Thyroid gland (tissue), 4 donors: Measurements from ENCODE around the gene ARIH2. TPM values are rescaled to one million over a fixed set of nuclear protein-coding genes. Genes with fewer than 3 reads are reported as not detected.

Experiments used
- DNase-seq, 2 donors: peaks; one replicate each; pipeline ENCODE4 v3.0.0-alpha.2; 2019
- H3K27ac ChIP-seq, 3 donors: fragments of 200-600 bp; sonication (generic); 1 replicate in 2 of 3; 2 replicates in 1 of 3; pipeline ENCODE4 v1.5.1; 2016 to 2019; ENCODE audit warnings: mild to moderate bottlenecking in 1 of 3, moderate library complexity in 1 of 3
- H3K27me3 ChIP-seq: fragments of 200-600 bp; sonication (generic); one replicate; pipeline ENCODE4 v1.5.1; 2019
- H3K36me3 ChIP-seq, 2 donors: fragments of 200-600 bp; sonication (generic); one replicate each; pipeline ENCODE4 v1.5.1; 2016 to 2019
- H3K4me1 ChIP-seq, 2 donors: fragments of 200-600 bp; sonication (generic); one replicate each; pipeline ENCODE4 v1.5.1; 2017 to 2019
- H3K4me3 ChIP-seq, 3 donors: fragments of 200-600 bp; sonication (generic); replicated peaks in 1 of 3; 1 replicate in 2 of 3; 2 replicates in 1 of 3; pipeline ENCODE4 v1.5.1; 2016; ENCODE audit warnings: mild to moderate bottlenecking in 1 of 3
- H3K9me3 ChIP-seq: fragments of 200-600 bp; sonication (generic); one replicate; pipeline ENCODE4 v1.5.1; 2017
- CTCF ChIP-seq, 6 experiments: fragments of 200-600 bp in 3 of 6; fragments of 450-650 bp in 3 of 6; sonication (generic) in 3 of 6; IDR thresholded peaks; one replicate each; pipeline ENCODE4 v1.5.1; 2016 to 2019; ENCODE audit warnings: antibody characterized with exemption in 6 of 6, mild to moderate bottlenecking in 2 of 6, inconsistent platforms in 1 of 6, moderate library complexity in 1 of 6
- POLR2A ChIP-seq, 2 donors: fragments of 450-650 bp; IDR thresholded peaks; one replicate each; pipeline ENCODE4 v1.6.1; 2017; ENCODE audit warnings: antibody characterized with exemption in 2 of 2, mild to moderate bottlenecking in 2 of 2, moderate library complexity in 1 of 2
- WGBS, 2 donors: methylation state at CpG; one replicate each; pipeline ENCODE4 v1.1.5; 2017; 5-methylcytosine and 5-hydroxymethylcytosine counted together
- intact Hi-C: fragments of 100-400 bp; cut with DNase I; formaldehyde crosslinking; loops from one replicate; pipeline ENCODE4 v1.15.1; 2023
- total RNA-seq, 4 donors: library from RNA; depleted of rRNA; stranded (reverse); fragments of >200 nt; gene quantifications; one replicate each; pipeline ENCODE4 v1.2.3, GENCODE V29; 2016

The ARIH2 gene
- 100 to 1,000 TPM; 108 to 136 (median 117) TPM for total RNA-seq

GRCh38 chr3:48918388-48919214, at the start of gene ARIH2:
Gene ARIH2 (plus strand): TSS chr3:48918842. CDS start chr3:48927559, 8,717 bp downstream.
- 0 to 1% methylated on average over 26 to 46 of the region's 97 CpGs for WGBS, 2 donors
- Histone ChIP-seq H3K9me3 (no peaks in the 10 kb centered on the region), H3K27ac (peak within 1 kb of the TSS; percentile 85 to 95 (median 94)), H3K36me3 (peaks cover 0 to under 1% of the 10 kb centered on the region in 2 donors), H3K27me3 (no peaks in the 10 kb centered on the region), H3K4me3 (peak within 1 kb of the TSS; percentile 56 to 99 (median 83)), H3K4me1 (peaks cover 13 to 14% of the 10 kb centered on the region in 2 donors)
- TF ChIP-seq POLR2A (IDR thresholded peaks at IDR 0.05) (peak in 1 of 2 donors; percentile 91), CTCF (IDR thresholded peaks at IDR 0.05) (peak in 4 of 6 experiments; percentile 6 to 30 (median 14))
- peak; percentile 94 to 96 for DNase-seq
- intact Hi-C loops, result no loop called here

- WGBS, 2 donors, result 90 to 95% methylated on average over 8 of the region's 8 CpGs
- TF ChIP-seq POLR2A (IDR thresholded peaks at IDR 0.05) (no peak), CTCF (IDR thresholded peaks at IDR 0.05) (no peak)
- H3K9me3 ChIP-seq, result no peaks in the 10 kb centered on the region
- intact Hi-C loops, result no loop called here
- no peaks in the 10 kb centered on the region for H3K27me3 ChIP-seq
- no peak overlapping the region for H3K27ac ChIP-seq
- H3K4me3 ChIP-seq, result no peak overlapping the region
- H3K4me1 ChIP-seq, result no peaks in the 10 kb centered on the region
- H3K36me3 ChIP-seq, result peaks cover 4 to 7% of the 10 kb centered on the region in 2 donors
- no peak for DNase-seq
These were observed 41.0 kb upstream of the ARIH2 start for GRCh38 chr3:48877671-48878070.

GRCh38 chr3:48879307-48879993, 39.2 kb upstream of the ARIH2 start:
- no peaks in the 10 kb centered on the region for H3K27me3 ChIP-seq
- no peaks in the 10 kb centered on the region for H3K4me1 ChIP-seq
- no peak for DNase-seq
- H3K27ac ChIP-seq, result no peak overlapping the region
- TF ChIP-seq POLR2A (IDR thresholded peaks at IDR 0.05), result no peak
- TF ChIP-seq CTCF (IDR thresholded peaks at IDR 0.05), result no peak
- no peak overlapping the region for H3K4me3 ChIP-seq
- no peaks in the 10 kb centered on the region for H3K9me3 ChIP-seq
- H3K36me3 ChIP-seq, result peaks cover 1 to 7% of the 10 kb centered on the region in 2 donors
- intact Hi-C loops, result no loop called here
- WGBS, 2 donors, result 77 to 80% methylated on average over 5 to 6 of the region's 6 CpGs

- TF ChIP-seq CTCF (IDR thresholded peaks at IDR 0.05) (no peak), POLR2A (IDR thresholded peaks at IDR 0.05) (no peak)
- Histone ChIP-seq H3K27ac (no peak overlapping the region), H3K36me3 (peaks cover 0 to 7% of the 10 kb centered on the region in 2 donors)
These were observed 38.7 kb upstream of the ARIH2 start for GRCh38 chr3:48879994-48880377.

GRCh38 chr3:48881006-48881405, 37.6 kb upstream of the ARIH2 start:
- TF ChIP-seq POLR2A (IDR thresholded peaks at IDR 0.05) (no peak), CTCF (IDR thresholded peaks at IDR 0.05) (no peak)
- WGBS, 2 donors, result 85 to 94% methylated on average over 3 of the region's 3 CpGs
- H3K27me3 ChIP-seq, result no peaks in the 10 kb centered on the region
- no peaks in the 10 kb centered on the region for H3K9me3 ChIP-seq
- no peak overlapping the region for H3K4me3 ChIP-seq
- no peak overlapping the region for H3K27ac ChIP-seq
- intact Hi-C loops, result no loop called here
- DNase-seq, result no peak
- H3K4me1 ChIP-seq, result no peaks in the 10 kb centered on the region
- peaks cover 0 to 7% of the 10 kb centered on the region in 2 donors for H3K36me3 ChIP-seq

More at GRCh38 chr3:48879994-48880377, 38.7 kb upstream of the ARIH2 start:
- no peak for DNase-seq
- Histone ChIP-seq H3K9me3 (no peaks in the 10 kb centered on the region), H3K4me3 (no peak overlapping the region), H3K4me1 (no peaks in the 10 kb centered on the region), H3K27me3 (no peaks in the 10 kb centered on the region)
- intact Hi-C loops, result no loop called here
- 89 to 90% methylated on average over 6 of the region's 6 CpGs for WGBS, 2 donors
